Erythroblast (primary cell): ENCODE measurements around the gene TMEM269.

Experiments used
- GATA1 ChIP-seq: IDR thresholded peaks from 2 replicates; pipeline ENCODE4 v1.6.1; 2011; ENCODE audit warnings: low read depth, mild to moderate bottlenecking, control low read depth, low read length, moderate library complexity
- POLR2A ChIP-seq: IDR thresholded peaks from 2 replicates; pipeline ENCODE4 v1.6.1; 2011; ENCODE audit warnings: mild to moderate bottlenecking, low read length

DNA sequence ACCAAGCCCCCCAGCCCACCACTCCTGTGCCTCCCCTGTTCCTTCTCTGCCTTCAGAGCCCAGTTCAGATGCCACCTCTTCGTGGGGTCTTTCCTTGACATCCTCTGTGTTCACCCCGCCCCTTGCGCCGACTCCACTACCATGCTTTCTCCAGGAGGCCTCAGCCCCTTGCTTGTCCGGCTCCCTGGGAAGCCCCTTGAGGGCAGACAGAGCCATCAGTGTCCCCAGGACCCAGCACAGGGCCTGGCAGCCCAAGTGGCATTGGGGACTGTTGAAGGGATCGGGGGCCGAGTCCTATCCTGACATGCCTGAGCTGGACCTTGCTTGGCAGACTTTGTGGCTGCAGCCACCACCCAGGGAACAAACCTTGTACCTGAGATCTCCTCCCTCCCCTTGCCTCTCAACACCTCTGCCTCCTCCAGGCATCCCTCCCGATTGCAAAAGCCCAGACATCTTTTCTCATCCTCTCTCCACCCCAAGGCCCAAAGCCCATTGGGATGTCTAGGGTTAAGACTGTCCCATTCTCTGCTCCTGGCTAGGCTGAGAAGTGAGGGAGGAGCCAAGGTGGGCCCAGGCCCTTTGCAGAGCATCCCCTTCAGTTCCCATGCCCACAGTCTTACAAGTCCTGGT lies 48.1 kb upstream of the TMEM269 start:
- TF ChIP-seq POLR2A (no peak), GATA1 (no peak)
